Cardiac muscle cell (in vitro differentiated cells and primary cell): Measurements from ENCODE around the gene ENG. TPM values are rescaled to one million over a fixed set of nuclear protein-coding genes. Genes with fewer than 3 reads are reported as not detected.
A peak's percentile ranks its signal among the peaks of the same experiment; 100 is the strongest.

Source experiments
- DNase-seq, 2 donors: peaks; one replicate each; pipeline versions ENCODE4 v3.0.0 to v3.0.0-alpha.2; 2010 to 2017; ENCODE audit warnings: low read depth in 1 of 2, low spot score in 1 of 2
- H3K27ac ChIP-seq: fragments of 200-600 bp; sonication (generic); 2 replicates; pipeline ENCODE4 v1.5.1; 2016
- H3K27me3 ChIP-seq: fragments of 200-600 bp; sonication (generic); 2 replicates; pipeline ENCODE4 v1.6.0; 2016; ENCODE audit warnings: control low read depth
- H3K36me3 ChIP-seq: fragments of 200-600 bp; sonication (generic); 2 replicates; pipeline ENCODE4 v1.5.1; 2016; ENCODE audit warnings: control low read depth
- H3K4me1 ChIP-seq: fragments of 200-600 bp; sonication (generic); 2 replicates; pipeline ENCODE4 v1.8.1; 2017; ENCODE audit warnings: low read depth, mild to moderate bottlenecking, mixed run types
- H3K4me3 ChIP-seq: fragments of 200-600 bp; sonication (generic); 2 replicates; pipeline ENCODE4 v1.5.1; 2016; ENCODE audit warnings: mild to moderate bottlenecking
- H3K9me3 ChIP-seq: fragments of 200-600 bp; sonication (generic); 2 replicates; pipeline ENCODE4 v1.5.1; 2017; ENCODE audit warnings: low read depth, mild to moderate bottlenecking, control low read depth
- polyA plus RNA-seq: library from polyadenylated mRNA; unstranded; fragments of >200 nt; fragmentation: Nextera tagmentation; extraction: Ambion mirVana; gene quantifications from 2 replicates; pipeline ENCODE4 v1.2.1, GENCODE V29; 2016
- total RNA-seq: library from RNA; depleted of rRNA; stranded (reverse); fragments of >200 nt; gene quantifications from 2 replicates; pipeline ENCODE4 v1.2.3, GENCODE V29; 2016
- TF ChIP-seq, protein P1 (sequence below): IDR thresholded peaks from 2 replicates; pipeline ENCODE4 v1.5.1; 2012; ENCODE audit warnings: low read depth, mild to moderate bottlenecking, low read length

Gene ENG
- total and polyA plus RNA-seq, 2 experiments from 2014 or later: 12.6 to 15.8 TPM

DNA sequence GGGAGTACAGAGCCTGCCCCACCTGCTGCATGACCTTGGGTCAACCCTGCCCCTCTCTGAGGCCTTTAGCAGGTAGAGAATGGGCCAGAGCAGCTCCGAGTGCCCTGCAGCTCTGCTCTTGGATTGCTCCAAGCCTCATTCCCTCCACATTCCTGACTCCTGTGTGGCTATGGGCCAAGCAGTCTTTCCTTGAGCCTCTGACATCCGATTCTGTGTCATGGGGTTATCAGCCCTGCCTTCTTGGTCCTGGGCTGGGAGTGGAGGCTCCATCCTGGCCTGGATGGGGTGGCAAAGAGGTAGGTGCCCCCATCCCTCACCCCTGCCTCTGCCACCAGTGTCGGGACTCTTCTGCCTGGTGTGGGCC lies 38.1 kb downstream of the ENG start:
- DNase-seq: no peak
- TF ChIP-seq, protein P1, sequence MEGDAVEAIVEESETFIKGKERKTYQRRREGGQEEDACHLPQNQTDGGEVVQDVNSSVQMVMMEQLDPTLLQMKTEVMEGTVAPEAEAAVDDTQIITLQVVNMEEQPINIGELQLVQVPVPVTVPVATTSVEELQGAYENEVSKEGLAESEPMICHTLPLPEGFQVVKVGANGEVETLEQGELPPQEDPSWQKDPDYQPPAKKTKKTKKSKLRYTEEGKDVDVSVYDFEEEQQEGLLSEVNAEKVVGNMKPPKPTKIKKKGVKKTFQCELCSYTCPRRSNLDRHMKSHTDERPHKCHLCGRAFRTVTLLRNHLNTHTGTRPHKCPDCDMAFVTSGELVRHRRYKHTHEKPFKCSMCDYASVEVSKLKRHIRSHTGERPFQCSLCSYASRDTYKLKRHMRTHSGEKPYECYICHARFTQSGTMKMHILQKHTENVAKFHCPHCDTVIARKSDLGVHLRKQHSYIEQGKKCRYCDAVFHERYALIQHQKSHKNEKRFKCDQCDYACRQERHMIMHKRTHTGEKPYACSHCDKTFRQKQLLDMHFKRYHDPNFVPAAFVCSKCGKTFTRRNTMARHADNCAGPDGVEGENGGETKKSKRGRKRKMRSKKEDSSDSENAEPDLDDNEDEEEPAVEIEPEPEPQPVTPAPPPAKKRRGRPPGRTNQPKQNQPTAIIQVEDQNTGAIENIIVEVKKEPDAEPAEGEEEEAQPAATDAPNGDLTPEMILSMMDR: no peak
- peaks cover 18% of the 10 kb centered on the region for H3K36me3 ChIP-seq

DNA sequence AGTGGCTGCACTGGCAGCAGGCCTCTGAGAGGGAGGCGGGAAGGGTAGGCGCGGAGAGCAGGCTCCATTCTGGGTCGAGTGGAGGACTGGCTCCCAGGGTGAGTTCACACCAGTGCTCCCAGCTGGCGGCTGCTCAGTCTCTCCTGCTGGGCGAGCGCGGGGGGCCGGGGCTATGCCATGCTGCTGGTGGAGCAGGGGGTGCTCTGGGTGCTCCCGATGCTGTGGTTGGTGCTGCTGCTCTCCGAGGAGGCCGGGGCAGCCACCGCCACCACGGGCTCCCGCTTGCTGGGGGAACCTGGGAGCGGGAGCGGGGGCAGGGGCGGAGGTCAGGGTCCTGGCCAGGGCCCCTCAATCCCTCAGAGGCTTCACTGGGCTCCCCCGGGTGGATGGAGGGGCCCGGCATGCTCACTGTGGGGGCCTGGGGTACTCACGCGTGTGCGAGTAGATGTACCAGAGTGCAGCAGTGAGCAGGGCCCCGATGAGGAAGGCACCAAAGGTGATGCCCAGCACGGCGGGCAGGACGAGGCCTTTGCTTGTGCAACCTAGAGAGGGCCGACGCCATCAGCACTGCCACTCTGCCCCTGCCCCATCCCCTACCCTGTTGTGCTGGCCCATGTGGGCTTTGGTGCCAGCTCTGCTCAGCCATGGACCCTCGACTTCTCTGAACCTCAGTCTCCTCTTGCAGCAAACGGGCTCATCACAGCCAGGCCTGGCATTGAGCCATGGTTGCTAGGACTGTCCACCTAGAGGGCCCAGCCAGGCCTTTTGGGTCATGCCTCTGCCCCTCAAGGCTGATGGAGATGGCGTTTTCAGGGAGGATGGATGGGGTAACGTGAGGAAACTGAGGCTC lies 38.7 kb downstream of the ENG start:
- TF ChIP-seq, protein P1: no peak
- no peak for DNase-seq
- Histone ChIP-seq H3K27me3 (no peaks in the 10 kb centered on the region), H3K36me3 (peaks cover 18% of the 10 kb centered on the region), H3K4me3 (no peak overlapping the region), H3K27ac (peak overlapping the region; percentile 25), H3K9me3 (no peaks in the 10 kb centered on the region), H3K4me1 (no peaks in the 10 kb centered on the region)

More for the DNA sequence above, 38.1 kb downstream of the ENG start:
- no peaks in the 10 kb centered on the region for H3K4me1 ChIP-seq
- no peaks in the 10 kb centered on the region for H3K9me3 ChIP-seq
- H3K27ac ChIP-seq: no peak overlapping the region
- H3K27me3 ChIP-seq: no peaks in the 10 kb centered on the region
- no peak overlapping the region for H3K4me3 ChIP-seq

DNA sequence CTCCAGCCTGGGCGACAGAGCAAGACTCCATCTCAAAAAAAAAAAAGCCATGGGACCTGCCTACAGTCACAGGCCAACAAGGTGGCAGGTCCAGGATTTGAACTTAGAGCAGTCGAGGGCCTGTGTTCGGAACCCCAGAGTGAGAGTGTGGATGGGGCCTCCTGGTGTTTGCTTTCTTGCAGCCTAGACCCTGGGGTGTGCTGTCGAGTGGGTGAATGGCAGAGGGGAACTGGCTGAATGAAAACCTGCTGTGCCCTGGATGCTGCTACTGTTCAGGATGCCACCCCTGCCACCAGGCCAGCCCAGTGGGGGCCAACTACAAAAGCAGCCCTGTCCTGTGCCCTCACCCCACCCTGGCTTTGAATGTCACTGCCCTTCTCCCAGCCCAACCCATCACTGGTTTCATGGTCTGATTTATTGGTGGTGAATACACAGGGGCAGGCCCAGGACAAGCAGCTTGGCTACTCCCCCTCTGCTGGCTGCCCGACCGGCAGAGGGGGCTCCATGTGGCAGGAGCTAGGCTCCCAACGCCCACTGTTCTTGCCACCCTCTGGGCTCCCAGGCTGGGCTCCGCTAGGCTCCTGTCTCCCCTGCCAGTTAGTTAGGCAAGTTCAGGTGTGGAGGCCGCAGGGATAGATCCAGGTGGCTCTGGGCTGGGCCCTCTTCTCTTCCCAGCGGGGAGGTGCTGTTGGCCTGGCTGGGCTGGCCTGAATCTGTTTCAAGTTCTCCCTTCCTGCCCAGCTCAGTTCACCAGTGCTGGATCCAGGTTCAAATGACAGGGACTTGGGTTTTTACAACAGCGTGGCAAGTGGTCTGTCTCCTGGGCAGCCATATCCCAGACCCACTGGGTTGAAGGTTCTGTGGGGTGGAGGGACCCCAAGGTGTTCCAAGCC lies 39.6 kb downstream of the ENG start:
- Histone ChIP-seq H3K9me3 (no peaks in the 10 kb centered on the region), H3K27ac (peak overlapping the region; percentile 25), H3K27me3 (no peaks in the 10 kb centered on the region), H3K4me3 (no peak overlapping the region), H3K4me1 (peaks cover 4% of the 10 kb centered on the region), H3K36me3 (peaks cover 18% of the 10 kb centered on the region)
- TF ChIP-seq, protein P1: no peak
- no peak for DNase-seq

DNA sequence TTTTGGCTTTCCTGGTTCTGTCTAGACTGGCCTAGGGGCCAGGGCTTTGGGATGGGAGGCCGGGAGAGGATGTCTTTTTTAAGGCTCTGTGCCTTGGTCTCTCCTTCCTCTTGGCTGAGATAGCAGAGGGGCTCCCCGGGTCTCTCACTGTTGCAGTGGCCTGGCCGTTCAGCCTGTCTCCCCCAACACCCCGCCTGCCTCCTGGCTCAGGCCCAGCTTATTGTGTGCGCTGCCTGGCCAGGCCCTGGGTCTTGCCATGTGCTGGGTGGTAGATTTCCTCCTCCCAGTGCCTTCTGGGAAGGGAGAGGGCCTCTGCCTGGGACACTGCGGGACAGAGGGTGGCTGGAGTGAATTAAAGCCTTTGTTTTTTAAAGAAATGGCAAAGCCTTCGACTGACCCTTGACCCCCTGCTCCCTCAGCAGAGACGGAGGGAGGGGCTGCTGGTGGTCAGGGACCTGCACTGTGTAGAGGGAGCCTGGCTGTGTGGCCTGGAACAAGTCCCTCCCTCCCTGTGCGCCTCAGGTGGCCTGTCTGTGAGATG lies 40.7 kb downstream of the ENG start:
- Histone ChIP-seq H3K4me1 (peaks cover 12% of the 10 kb centered on the region), H3K4me3 (no peak overlapping the region), H3K27ac (no peak overlapping the region), H3K9me3 (no peaks in the 10 kb centered on the region), H3K27me3 (no peaks in the 10 kb centered on the region), H3K36me3 (peaks cover 18% of the 10 kb centered on the region)
- TF ChIP-seq, protein P1: no peak
- DNase-seq: no peak

DNA sequence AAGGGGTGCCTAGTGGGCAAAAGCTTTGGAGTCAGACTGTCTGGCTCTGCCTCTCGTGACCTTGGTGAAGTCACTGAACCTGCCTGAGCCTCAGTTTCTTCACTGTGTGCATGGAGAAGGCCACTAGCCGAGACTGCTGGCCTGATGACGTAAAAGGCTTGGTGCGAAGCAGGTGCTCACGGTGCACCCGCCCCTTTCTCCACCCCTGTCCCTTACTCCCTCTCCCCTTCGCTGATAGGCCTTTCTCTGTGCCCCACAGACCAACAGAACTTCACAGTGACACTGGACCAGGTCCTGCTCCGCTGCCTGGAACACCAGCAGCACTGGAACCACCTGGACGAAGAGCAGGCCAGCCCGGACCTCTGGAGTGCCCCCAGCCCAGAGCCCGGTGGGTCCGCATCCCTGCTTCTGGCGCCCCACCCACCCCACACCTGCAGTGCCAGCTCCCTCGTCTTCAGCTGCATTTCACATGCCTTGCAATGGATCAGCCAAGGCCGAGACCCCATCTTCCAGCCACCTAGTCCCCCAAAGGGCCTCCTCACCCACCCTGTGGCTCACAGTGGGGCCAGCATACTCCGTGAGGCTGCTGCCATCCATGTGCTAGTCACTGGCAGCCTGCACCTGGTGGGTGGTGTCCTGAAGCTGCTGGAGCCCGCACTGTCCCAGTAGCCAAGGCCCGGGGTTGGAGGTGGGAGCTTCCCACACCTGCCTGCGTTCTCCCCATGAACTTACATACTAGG lies 41.4 kb downstream of the ENG start:
- Histone ChIP-seq H3K9me3 (no peaks in the 10 kb centered on the region), H3K4me3 (no peak overlapping the region), H3K27me3 (no peaks in the 10 kb centered on the region), H3K36me3 (peaks cover 18% of the 10 kb centered on the region), H3K4me1 (peaks cover 19% of the 10 kb centered on the region), H3K27ac (no peak overlapping the region)
- DNase-seq: no peak
- TF ChIP-seq, protein P1: no peak
